Cardiac fibroblast (primary cell): Measurements from ENCODE around the gene UPK1B.

ENCODE experiments used
- DNase-seq, 2 donors: peaks; one replicate each; pipeline versions ENCODE4 v3.0.0 to v3.0.0-alpha.2; 2010; ENCODE audit warnings: low read depth in 2 of 2
- H3K4me3 ChIP-seq, 2 donors: replicated peaks in 1 of 2; 1 replicate in 1 of 2; 2 replicates in 1 of 2; pipeline ENCODE4 v1.5.1; 2011; ENCODE audit warnings: low read depth in 2 of 2, low read length in 2 of 2, mild to moderate bottlenecking in 2 of 2, moderate library complexity in 1 of 2
- TF ChIP-seq, protein P1 (sequence below): IDR thresholded peaks from one replicate; pipeline ENCODE4 v1.5.1; 2011; ENCODE audit warnings: low read depth, mild to moderate bottlenecking, low read length, inconsistent platforms

The UPK1B gene

GRCh38 chr3:119229190-119229589, 55.8 kb downstream of the UPK1B start:
- DNase-seq = no peak
- TF ChIP-seq, protein P1, sequence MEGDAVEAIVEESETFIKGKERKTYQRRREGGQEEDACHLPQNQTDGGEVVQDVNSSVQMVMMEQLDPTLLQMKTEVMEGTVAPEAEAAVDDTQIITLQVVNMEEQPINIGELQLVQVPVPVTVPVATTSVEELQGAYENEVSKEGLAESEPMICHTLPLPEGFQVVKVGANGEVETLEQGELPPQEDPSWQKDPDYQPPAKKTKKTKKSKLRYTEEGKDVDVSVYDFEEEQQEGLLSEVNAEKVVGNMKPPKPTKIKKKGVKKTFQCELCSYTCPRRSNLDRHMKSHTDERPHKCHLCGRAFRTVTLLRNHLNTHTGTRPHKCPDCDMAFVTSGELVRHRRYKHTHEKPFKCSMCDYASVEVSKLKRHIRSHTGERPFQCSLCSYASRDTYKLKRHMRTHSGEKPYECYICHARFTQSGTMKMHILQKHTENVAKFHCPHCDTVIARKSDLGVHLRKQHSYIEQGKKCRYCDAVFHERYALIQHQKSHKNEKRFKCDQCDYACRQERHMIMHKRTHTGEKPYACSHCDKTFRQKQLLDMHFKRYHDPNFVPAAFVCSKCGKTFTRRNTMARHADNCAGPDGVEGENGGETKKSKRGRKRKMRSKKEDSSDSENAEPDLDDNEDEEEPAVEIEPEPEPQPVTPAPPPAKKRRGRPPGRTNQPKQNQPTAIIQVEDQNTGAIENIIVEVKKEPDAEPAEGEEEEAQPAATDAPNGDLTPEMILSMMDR = no peak
- no peak overlapping the region for H3K4me3 ChIP-seq

GRCh38 chr3:119230071-119230470, 56.7 kb downstream of the UPK1B start:
- TF ChIP-seq, protein P1 = no peak
- H3K4me3 ChIP-seq = no peak overlapping the region
- no peak for DNase-seq

DNA sequence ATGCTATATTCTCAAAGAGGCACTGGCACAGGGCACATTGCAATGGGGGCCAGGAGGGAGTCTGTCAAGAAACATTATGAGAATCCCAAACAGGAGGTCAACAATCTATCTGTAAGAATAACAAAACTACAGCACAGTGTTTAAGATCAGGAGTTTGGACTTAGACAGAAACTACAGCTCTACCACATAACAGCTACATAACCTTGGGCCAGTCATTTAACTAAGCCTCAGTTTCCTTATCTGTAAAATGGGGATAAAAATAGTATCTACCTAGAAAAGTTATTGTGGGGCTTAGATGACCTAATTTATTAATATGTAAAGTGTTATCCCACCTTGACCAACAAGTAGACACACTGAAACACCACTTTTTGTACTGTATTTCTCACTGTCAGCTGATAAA, 57.3 kb downstream of the UPK1B start:
- no peak overlapping the region for H3K4me3 ChIP-seq
- TF ChIP-seq, protein P1 = no peak
- no peak for DNase-seq

DNA sequence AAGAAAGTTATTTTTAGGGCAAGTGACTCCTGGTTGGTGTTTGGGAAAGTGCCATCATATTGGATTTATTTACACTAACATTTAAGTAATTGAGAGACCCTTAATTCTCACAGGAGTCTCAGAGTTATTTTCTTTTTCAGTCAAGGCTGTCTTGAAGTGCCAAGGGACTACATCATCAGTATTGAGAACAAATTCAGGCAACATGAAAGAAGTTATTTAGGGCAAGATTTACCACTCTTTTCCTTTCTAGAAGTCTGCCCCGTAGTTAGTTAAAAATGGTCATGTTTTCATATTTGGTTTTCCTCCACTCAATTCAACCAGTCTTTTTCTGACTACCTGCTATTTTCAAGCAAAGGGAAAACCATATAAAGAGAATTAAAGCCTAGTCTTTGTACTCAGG, 61.2 kb downstream of the UPK1B start:
- no peak for DNase-seq
- no peak overlapping the region for H3K4me3 ChIP-seq
- TF ChIP-seq, protein P1 = no peak

GRCh38 chr3:119235151-119235550, 61.8 kb downstream of the UPK1B start:
- DNase-seq = peak; percentile 48 to 74
- no peak overlapping the region for H3K4me3 ChIP-seq
- TF ChIP-seq, protein P1 = no peak

GRCh38 chr3:119236756-119237155, 63.4 kb downstream of the UPK1B start:
- no peak for DNase-seq
- TF ChIP-seq, protein P1 = no peak
- no peak overlapping the region for H3K4me3 ChIP-seq

- peak in 1 of 2 donors; percentile 54 for DNase-seq
- TF ChIP-seq, protein P1 = no peak
- H3K4me3 ChIP-seq = no peak overlapping the region
Observed at GRCh38 chr3:119237299-119237698, 63.9 kb downstream of the UPK1B start.
